A549 (cell line): ENCODE measurements around the gene INO80.

ENCODE experiments used
- HDAC2 ChIP-seq: fragments of 200-600 bp; sonication (generic); IDR thresholded peaks from 2 replicates; pipeline ENCODE4 v1.6.1; 2016
- JUNB ChIP-seq: fragments of >200 bp; sonication (Bioruptor Twin); formaldehyde crosslinking; IDR thresholded peaks from 2 replicates; pipeline ENCODE4 v1.6.1; 2016
- POLR2A ChIP-seq: IDR thresholded peaks from 2 replicates; pipeline ENCODE4 v1.6.1; 2012; ENCODE audit warnings: mild to moderate bottlenecking, low read length
- RAD21 ChIP-seq, 2 experiments: fragments of >200 bp in 1 of 2; sonication (Bioruptor Twin) in 1 of 2; formaldehyde crosslinking in 1 of 2; IDR thresholded peaks in 1 of 2; conservative IDR thresholded peaks in 1 of 2; 2 replicates in 1 of 2; 3 replicates in 1 of 2; pipeline ENCODE4 v1.6.1; 2012 to 2018; ENCODE audit warnings: inconsistent platforms in 1 of 2
- TF ChIP-seq, protein P1 (sequence below): fragments of >200 bp; sonication (Bioruptor Twin); formaldehyde crosslinking; IDR thresholded peaks from 3 replicates; pipeline ENCODE4 v1.5.1; 2016

DNA sequence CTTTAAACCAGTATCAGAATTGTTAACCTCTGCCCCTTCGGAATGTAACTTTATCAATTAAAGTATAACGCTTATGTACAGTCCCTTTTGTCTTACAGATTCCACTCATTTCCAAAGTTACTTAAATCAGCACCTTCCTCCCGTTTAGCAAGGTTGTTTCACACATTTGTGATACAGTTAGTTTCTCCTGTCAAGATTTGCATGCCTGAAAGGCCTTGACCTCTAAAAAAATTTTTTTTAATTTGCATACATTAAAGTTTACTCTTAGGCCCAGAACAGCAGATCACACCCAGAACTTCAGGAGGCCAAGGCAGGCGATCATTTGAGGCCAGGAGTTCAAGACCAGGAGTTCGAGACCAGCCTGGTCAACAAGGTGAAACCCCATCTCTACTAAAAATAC lies 9.1 kb downstream of the INO80 start:
- TF ChIP-seq RAD21 (conservative IDR thresholded peaks at IDR 0.05 in 1 of 2, IDR thresholded peaks at IDR 0.05 in 1 of 2) (no peak), POLR2A (no peak), HDAC2 (no peak), JUNB (no peak)
- TF ChIP-seq, protein P1, sequence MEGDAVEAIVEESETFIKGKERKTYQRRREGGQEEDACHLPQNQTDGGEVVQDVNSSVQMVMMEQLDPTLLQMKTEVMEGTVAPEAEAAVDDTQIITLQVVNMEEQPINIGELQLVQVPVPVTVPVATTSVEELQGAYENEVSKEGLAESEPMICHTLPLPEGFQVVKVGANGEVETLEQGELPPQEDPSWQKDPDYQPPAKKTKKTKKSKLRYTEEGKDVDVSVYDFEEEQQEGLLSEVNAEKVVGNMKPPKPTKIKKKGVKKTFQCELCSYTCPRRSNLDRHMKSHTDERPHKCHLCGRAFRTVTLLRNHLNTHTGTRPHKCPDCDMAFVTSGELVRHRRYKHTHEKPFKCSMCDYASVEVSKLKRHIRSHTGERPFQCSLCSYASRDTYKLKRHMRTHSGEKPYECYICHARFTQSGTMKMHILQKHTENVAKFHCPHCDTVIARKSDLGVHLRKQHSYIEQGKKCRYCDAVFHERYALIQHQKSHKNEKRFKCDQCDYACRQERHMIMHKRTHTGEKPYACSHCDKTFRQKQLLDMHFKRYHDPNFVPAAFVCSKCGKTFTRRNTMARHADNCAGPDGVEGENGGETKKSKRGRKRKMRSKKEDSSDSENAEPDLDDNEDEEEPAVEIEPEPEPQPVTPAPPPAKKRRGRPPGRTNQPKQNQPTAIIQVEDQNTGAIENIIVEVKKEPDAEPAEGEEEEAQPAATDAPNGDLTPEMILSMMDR: no peak
